GM19025 (cell line): ENCODE data around the gene TLE4.

Source experiments
- ATAC-seq: cut with Tn5 transposase; IDR thresholded peaks from one replicate; pipeline ENCODE4 v1.9.1; 2021; ENCODE audit warnings: mild to moderate bottlenecking, low read depth, moderate library complexity; ENCODE audit not compliant: unreplicated experiment

TLE4 gene

DNA sequence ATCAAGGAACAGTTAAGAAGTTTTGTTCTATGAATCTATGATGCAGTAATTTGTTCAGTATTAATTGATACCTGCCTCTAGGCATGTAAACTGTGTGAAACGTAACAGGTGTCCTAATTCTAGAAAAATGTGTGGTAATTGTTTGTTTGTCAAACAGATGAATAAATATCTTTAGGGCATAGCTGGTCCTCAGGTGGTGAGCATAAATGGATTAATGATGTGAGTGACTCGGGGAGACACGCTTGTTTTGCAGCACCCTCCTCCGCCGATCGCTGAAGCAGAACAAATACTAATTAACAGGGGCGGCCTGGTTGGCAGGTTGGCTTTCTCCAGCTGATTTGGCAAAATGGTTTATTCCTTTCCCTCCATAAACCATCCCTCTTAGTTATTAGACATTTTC is 88.8 kb downstream of the TLE4 start:
- no peak for ATAC-seq

DNA sequence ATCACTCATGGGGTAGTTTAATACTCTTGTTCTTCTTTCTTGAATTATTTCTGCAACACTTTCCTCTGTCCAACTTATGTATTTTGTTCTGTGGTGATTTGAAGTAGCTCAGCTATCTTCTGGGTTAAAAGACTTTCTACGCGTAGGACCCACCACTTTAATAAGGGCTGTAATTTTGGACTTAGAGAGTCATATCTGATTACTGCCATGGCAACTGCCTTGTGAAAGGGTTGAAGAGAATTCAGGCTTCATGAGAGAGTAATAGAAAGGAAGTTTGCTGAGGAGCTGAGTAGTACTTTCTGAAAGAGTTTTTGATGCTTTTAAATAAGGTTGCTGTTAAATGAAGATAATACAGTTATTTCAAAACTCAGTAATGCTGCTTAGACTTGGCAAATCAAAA is 89.5 kb downstream of the TLE4 start:
- ATAC-seq = no peak

DNA sequence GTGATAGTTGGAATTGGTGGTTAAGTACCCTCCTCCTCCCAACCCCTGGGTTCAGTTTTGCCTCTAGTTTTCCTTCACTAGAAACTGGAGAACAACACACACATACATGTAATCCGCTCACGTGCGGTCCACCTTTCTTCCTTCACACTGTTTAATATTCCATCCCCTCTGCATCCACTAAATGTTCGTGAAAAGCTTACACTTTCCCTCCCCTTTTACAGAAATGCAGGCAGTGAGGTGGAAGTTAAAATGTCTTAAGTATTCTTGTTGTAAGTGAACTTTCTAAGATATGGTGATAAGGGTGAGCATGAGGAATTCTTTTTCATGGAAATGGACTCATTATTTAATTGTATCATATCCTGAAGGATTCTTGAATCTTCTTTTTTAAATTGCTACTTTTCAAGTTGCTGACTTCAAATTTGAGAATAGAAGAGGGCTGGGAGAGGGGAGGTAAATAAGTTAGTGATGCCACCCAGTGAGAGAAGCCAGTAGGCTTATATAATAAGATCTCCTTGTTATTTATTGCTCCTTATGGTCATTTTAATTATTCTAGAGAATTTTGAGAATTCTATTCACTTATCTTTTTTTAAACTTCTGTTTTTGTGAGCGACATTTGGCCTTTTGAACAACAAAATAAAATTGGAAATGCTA is 90.2 kb downstream of the TLE4 start:
- ATAC-seq = no peak

DNA sequence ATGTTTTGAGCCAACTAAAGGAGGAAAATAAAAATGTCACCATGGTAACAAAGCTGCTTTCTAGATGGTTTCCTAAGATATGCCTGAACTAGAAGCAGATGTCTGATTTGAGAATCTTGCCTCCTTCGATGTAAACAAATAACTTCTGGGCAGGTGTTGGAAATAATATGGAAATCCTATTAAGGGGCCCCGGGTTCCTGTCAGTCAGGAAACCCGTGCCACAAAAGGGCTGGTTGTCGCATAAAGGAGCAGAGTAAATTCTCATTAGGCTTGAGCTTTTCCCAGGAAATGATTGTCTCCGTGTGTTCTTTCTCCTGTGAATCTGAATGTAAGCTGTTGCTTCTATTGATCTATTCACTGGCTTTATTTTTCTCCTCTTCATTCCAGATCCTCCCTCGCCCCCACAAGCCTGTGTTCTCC is 90.8 kb downstream of the TLE4 start:
- ATAC-seq = no peak

DNA sequence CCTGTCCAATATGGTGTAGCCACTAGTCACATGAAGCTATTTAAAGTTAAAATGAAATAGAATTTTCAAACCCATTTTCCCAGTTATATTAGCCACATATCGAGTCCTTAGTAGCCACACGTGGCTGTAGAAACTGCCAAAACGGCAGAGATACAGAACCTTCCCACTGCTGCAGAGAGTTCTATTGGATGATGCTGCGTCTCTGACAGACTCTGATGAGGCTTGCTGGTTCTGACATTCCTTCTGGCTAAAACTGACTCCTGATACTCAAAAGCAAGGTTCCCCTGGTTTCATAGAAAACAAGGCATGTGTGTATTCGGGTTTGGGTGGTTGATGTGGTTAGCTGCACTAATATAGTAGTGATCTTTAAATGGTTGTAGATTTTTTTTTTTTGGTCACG is 91.5 kb downstream of the TLE4 start:
- ATAC-seq = no peak

DNA sequence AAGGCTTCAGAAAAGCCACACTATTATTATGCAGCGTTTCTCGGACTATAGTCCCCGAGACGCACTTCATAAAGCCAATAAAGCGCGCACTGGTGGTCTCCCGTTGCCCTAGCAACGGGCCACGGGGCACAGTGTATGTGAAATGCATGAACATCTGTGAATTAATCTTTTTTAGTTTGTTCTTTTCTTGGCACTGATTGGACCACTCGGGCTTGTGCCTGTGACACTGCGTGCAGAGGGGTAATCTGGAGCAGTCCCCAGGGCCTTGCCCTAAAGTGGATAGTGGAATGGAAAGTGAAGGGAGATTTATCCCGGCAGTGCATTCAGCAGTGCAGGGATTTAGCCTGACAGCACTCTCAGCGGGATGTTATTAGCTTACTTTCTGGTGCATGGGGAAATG is 92.1 kb downstream of the TLE4 start:
- no peak for ATAC-seq

DNA sequence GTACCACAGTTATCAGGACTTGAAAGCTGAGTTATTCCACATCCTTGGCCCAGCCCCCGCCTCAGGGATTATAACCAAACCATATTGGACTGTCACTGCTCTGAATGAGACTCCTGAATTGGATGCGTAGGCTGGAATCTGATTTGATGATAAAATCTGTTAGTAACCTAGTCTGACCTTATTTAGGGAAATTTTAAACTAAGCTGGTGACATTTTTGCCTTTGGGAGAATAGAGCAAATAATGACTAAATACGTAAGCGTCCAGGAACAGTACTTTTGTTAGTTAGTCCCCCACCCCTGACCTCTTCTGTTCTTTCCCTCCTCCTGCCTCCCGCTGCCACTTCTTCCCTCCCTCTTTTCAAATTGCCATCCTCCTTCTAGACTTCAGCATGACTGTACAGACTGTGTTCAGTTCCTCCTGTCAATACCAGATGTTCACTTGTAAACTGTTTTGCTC is 92.6 kb downstream of the TLE4 start:
- ATAC-seq = no peak

DNA sequence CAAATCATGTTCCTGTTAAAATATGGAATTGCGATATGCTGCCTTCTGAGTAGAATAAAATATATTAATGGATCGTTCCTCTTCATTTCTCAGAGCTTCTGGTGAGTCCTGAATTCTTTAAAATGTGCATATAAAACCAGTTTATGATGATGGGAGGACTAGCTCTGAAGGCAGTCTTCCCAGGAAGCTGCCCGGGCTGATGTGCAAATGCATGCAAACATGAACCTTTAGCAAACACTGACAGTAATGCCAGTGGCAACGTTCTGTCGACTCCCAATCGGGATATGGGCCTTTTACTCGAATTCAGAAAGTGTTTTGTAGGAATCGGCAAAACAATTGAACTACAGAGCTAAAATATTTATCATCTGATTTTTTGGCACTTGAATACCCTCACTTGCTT is 93.6 kb downstream of the TLE4 start:
- ATAC-seq = no peak

DNA sequence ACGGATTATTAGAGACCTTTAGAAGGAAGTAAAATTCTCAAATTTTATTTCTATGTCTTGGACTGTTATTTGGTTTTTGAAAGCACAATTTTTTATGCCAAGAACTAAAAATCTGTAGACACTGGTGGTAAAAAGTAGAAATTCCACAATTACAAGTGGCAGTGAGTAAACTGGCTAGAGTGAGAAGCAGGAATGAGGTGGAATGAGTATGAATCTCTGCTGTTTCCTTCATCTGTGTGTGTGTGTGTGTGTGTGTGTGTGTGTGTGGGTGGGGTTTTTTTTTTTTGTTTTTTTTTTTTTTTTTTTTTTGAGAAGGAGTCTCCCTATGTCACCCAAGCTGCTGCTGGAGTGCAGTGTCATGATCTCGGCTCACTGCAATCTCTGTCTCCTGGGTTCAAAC is 94.2 kb downstream of the TLE4 start:
- ATAC-seq = no peak

DNA sequence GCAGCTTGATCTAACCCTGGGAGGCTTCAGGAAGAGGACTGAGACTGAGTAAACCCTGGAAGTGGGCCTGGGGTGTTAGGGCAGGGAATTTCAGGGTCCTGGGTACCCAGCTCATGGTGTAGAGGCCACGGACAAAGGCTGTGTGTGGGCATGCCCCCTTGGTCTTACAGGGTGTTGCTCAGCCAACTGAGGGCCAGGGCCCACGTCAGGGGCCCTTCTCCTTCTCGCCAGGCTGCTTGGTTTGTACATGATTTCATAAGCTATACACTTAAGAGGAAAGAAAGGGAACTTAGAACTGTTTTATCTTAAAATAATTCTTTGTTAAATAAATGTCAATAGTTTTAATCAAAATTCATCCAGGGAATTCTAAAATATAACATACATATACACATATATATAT is 95.4 kb downstream of the TLE4 start:
- no peak for ATAC-seq

DNA sequence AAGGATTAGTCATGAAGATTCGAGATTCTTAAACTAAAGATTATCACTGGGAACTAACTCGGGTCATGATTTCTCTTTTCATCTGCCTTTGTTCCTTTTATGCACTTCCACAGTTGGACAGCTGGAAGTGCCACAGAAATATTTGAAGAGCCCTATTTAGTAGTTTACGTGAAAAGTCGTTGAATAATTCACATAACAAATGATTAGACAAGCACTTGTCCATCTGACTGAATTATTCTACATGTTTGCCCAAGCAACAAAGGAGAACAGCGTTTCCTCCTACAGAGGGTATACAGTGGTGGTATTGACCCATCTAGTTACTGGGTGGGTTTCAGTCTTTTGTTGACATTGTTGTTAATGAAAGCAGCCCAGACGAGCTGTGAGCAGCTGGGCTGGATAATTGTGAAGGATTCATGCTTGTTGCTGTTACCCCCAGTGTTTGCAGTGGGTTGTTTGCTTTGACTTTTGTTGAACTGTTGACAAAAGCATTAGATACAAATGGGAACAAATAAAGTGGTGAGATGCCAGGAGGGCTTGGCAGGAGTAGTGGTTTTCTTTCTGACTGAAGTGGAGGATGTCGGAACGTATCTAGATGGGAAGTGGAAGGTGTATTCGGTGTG is 96.2 kb downstream of the TLE4 start:
- no peak for ATAC-seq

DNA sequence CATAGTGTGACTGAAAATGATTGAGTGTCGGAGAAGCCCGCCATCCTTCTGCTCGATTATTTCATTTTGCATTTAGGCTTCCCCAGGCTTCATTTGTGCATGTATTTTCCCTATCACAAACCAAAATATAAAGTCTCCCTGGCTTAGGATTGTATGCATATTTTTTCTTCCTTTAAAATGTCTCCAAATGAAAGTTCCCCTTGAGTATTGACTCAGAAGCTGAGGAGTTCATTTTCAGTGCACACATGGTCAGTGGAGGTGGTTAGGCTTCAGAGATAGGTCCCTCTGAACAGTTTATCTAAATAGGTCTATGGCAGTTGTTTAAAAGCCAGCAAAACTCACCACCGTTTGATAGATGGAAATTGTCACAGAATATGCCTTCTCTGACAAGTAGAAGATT is 97.2 kb downstream of the TLE4 start:
- ATAC-seq = no peak

DNA sequence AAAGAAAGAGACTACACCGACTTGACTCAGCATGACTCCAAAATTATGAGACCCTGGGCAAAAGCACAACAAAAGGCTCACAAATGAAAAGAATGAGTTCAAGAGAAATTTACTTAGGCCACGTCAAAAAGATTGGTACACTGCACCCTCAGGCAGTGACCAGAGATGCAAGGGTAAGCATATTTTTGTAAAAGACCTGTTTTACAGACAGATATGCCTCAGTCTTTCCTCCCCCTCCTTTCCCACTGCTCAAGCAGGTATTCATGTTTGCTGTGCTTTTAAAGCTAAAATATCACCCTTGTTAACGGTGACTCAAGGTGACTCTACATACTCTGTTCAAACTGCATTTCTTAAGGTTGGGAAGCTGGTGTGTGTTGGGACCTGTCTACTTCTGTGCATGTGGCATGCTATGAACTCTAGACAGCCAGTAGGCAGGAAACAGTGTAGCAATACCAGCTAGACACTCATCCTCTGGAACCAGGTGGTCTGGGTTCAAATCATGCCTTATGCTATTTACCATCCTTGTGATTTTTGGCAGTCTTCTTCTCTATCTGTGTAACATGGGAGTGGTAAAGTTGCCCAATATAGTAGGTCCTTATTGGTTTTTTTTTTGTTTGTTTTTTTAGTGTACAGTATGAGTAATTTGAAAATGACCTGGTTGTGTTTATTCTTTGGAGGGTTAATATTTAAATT is 98.7 kb downstream of the TLE4 start:
- ATAC-seq = no peak

DNA sequence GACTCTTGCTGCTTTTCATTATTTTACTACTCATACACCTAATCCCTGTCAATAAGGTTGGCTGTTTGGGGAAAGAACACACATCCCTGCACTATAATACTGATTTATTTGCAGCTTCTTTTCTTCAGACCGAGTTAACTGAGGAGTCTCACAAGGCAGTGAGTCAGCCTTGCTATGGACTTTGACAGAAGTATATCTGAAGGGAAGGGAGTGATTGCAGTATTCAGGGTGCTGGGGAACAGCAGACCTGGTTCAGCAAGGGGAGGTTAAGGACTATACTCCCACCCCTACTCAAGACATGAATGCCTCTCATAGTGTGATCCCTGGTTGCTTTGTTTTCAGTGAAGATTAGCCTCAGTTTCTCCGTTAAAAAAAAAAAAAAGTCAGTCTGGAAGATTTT is 99.8 kb downstream of the TLE4 start:
- no peak for ATAC-seq

DNA sequence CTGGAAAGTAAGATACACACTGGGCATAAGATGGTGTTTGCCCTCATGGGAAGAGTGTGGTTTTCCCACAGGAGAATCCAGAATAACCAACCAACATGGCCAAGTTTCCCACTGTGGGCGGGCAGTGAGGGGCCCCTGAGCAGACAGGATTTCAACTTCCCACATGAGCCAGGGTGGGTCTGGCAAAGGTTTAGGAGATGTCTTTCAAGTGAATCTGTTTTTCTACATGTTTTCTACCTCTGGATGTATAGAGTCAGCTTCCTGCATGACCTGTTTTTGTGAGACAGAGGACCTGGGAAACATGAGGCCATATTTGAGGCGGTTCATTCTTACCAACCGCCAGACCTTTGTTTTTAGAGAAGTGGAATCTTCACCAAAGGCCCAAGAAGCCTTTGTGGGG is 100.5 kb downstream of the TLE4 start:
- no peak for ATAC-seq

DNA sequence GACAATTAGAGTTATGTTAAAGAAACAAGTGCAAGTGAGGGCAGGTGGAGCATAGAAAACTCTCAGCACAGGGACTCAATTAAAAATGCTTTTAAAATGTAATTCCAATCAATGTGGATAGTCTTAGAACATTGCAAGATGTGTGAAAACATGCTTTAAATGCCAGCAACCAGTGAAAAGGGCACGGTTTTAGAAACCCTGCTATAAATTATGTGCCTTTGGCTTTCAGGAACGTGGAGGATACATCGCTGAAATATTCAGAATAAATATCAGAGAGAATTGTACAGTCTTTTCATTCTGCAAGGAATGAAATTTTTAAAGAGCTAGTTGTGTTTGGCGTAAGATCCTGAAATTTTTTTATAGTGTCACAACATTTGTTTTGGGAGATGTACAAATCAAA is 101.1 kb downstream of the TLE4 start:
- no peak for ATAC-seq

DNA sequence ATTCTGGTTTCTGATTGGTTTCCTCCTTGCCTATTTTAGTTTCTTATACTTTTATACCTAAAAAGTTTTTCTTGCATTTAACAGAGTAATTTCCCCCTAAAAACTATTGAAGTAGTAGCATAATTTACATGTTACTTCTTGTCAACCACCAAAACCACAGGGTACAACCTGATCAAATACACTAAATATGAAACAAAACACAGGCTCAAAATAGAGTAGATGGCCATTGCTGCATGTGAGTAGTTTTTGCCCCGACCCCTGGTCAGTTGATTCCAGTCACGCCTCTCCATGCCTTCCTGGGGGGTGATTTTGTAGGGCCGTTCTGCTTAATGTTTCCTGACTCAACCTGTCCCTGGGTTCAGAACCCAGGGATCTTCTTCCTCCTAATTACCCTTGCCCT is 101.8 kb downstream of the TLE4 start:
- peak; percentile 56 for ATAC-seq

DNA sequence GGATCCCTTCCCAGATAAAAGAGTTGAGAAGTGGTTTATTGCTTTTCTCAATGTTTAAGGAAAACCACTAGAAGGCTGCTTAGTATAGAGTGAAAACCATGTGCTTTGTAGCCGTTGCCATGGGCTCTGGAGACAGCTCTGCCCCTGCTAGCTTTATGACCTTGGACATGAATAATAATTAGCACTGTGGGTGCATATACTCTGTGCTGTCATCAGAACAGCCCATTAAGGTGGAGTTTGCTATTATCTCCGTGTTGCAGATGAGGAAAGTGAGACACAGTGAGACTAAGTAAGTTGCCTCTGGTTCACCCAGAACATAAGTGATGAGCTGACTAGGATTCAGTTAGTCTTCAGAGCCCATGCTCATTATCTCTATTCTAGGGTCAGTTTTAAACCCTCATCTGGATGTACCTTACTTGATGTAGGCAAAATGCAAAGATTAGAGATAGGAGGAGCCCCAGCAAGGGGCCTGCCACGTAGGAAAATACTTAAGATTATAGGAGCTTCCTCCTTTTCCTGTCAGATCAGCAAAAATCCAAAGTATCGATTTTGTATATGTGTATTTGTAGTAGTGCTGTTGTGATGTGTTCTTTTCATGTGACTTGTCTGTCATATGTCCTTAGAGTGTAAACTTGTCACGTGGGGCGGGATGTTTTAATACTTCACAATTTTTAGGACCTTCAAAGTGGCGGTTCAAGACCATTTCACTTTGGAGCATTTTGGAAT is 102.5 kb downstream of the TLE4 start:
- peak; percentile 38 for ATAC-seq

DNA sequence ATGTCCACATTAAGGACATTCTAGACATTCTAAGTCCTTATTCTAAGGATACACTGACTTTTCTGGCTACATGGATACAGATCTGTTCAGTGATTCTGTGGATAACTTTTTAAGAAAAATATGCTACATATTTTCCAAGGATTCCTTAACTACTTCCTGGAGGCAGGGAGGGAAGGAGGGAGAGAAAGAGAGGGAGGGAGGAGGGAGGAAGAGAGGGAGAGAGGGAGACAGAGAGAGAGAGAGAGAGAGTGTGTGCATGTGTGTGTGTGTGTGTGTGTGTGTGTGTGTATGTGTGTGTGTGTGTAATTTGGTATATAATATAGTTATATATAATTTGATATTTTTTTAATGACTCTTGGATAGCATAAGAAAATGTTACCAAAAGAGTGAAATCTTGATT is 109.8 kb downstream of the TLE4 start:
- no peak for ATAC-seq

DNA sequence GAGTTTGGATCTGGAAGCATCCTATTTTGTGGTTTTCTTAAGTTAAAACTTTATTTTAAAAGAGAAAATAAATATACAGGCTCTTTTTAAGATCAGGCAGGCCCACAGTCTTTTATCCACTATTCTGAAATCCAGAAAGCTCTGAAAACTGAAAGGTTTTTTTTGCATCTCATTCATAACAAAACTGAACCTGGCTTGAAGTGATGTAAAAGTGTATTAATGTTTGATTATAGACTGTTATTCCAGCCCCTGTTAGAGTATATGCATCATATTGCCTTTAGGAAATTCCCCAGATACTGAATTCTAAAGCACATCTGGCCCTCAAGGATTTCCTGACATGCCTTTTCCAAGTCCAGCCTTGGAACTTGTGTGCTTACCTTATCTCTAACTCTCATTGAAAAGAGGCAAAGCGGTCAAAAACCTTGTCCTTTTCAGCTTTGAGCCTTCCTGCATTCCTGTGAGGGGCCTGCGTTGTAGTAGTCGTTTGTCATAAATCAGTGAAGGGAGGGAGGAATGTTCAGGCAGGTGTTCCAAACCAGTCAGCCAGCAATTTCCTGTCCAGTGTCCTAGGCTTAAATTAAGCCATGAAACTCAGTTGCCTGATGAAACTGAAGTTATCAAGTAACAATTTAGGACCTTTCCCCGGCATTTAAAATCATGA is 110.4 kb downstream of the TLE4 start:
- no peak for ATAC-seq

DNA sequence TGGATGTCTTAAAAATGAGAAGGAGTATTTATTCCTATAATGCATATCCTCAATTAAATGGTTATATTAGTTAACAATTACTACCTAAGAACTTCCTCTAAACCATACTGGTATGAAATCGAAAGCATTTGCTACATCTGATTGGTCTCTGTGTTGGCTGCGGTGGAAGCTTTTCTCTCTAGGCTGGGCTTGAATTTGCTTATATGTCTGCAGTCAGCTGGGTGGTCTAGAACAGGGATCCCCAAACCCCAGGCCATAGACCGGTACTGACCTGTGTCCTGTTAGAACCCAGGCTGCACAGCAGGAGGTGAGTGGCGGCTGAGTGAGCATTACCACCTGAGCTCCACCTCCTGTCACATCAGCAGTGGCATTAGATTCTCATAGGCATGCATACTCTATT is 112.3 kb downstream of the TLE4 start:
- no peak for ATAC-seq
